HepG2 (cell line): ENCODE measurements around the gene NUBP2. TPM values are rescaled to one million over a fixed set of nuclear protein-coding genes. Genes with fewer than 3 reads are reported as not detected.

ENCODE experiments used
- CTCF ChIP-seq: sonication (generic); formaldehyde crosslinking; IDR thresholded peaks from 2 replicates; pipeline ENCODE4 v1.5.0; 2020; ENCODE audit warnings: mild to moderate bottlenecking, missing genetic modification reagents, moderate library complexity
- FOSL1 ChIP-seq: sonication (generic); formaldehyde crosslinking; IDR thresholded peaks from 2 replicates; pipeline ENCODE4 v1.9.0; 2021; ENCODE audit warnings: missing genetic modification reagents, borderline replicate concordance
- HNRNPUL1 ChIP-seq: fragments of 200-400 bp; formaldehyde crosslinking; IDR thresholded peaks from 2 replicates; pipeline ENCODE4 v1.6.1; 2017; ENCODE audit warnings: low read depth, mild to moderate bottlenecking, low read length, moderate library complexity
- KAT2B ChIP-seq: fragments of 150-350 bp; IDR thresholded peaks from 2 replicates; pipeline ENCODE4 v1.6.1; 2014; ENCODE audit warnings: low read depth, low read length, borderline replicate concordance
- KLF16 ChIP-seq, 2 experiments: sonication (generic) in 1 of 2; formaldehyde crosslinking in 1 of 2; IDR thresholded peaks; 2 replicates each; pipeline versions ENCODE4 v1.6.1 to v1.8.0; 2016 to 2023; ENCODE audit warnings: missing genetic modification reagents in 2 of 2, missing compliant biosample characterization in 1 of 2
- MBNL3 ChIP-seq: fragments of 250-450 bp; sonication (Bioruptor Pico); conservative IDR thresholded peaks from 2 replicates; pipeline ENCODE4 v1.8.0; 2022; ENCODE audit warnings: mild to moderate bottlenecking, inconsistent platforms
- NFE2 ChIP-seq: sonication (generic); formaldehyde crosslinking; IDR thresholded peaks from 2 replicates; pipeline ENCODE4 v1.4.0; 2020; ENCODE audit warnings: missing genetic modification reagents
- PATZ1 ChIP-seq: sonication (generic); formaldehyde crosslinking; IDR thresholded peaks from 2 replicates; pipeline ENCODE4 v1.4.0; 2020; ENCODE audit warnings: missing genetic modification reagents
- PCBP1 ChIP-seq: fragments of 200-400 bp; formaldehyde crosslinking; IDR thresholded peaks from 2 replicates; pipeline ENCODE4 v1.6.1; 2017; ENCODE audit warnings: mild to moderate bottlenecking, low read depth, low read length, borderline replicate concordance
- PLRG1 ChIP-seq: fragments of 450-650 bp; conservative IDR thresholded peaks from 2 replicates; pipeline ENCODE4 v1.6.1; 2016
- SALL2 ChIP-seq: sonication (generic); formaldehyde crosslinking; IDR thresholded peaks from 2 replicates; pipeline ENCODE4 v1.8.1; 2023; ENCODE audit warnings: mild to moderate bottlenecking, missing genetic modification reagents, inconsistent platforms
- SETDB1 ChIP-seq: sonication (generic); formaldehyde crosslinking; IDR thresholded peaks from 2 replicates; pipeline ENCODE4 v1.5.1; 2020; ENCODE audit warnings: missing genetic modification reagents, mild to moderate bottlenecking, borderline replicate concordance
- SNAPC5 ChIP-seq: sonication (generic); formaldehyde crosslinking; IDR thresholded peaks from 2 replicates; pipeline ENCODE4 v1.8.1; 2023; ENCODE audit warnings: mild to moderate bottlenecking, missing genetic modification reagents, borderline replicate concordance
- SRSF4 ChIP-seq: fragments of 200-400 bp; formaldehyde crosslinking; IDR thresholded peaks from one replicate; pipeline ENCODE4 v1.6.1; 2018; ENCODE audit warnings: mild to moderate bottlenecking, low read depth, low read length, moderate library complexity; ENCODE audit not compliant: poor library complexity, severe bottlenecking
- TARDBP ChIP-seq: sonication (generic); formaldehyde crosslinking; IDR thresholded peaks from 2 replicates; pipeline ENCODE4 v1.8.0; 2022; ENCODE audit warnings: mild to moderate bottlenecking, missing genetic modification reagents
- ZBTB37 ChIP-seq: sonication (generic); formaldehyde crosslinking; IDR thresholded peaks from 2 replicates; pipeline ENCODE4 v1.4.0; 2020; ENCODE audit warnings: mild to moderate bottlenecking, missing genetic modification reagents
- ZFP90 ChIP-seq: sonication (generic); formaldehyde crosslinking; IDR thresholded peaks from 2 replicates; pipeline ENCODE4 v1.8.0; 2022; ENCODE audit warnings: missing genetic modification reagents, mild to moderate bottlenecking, inconsistent platforms, borderline replicate concordance
- ZNF282 ChIP-seq: fragments of 450-650 bp; IDR thresholded peaks from 2 replicates; pipeline ENCODE4 v1.6.1; 2018; ENCODE audit not compliant: partially characterized antibody
- ZNF333 ChIP-seq: sonication (generic); formaldehyde crosslinking; IDR thresholded peaks from 2 replicates; pipeline ENCODE4 v1.4.0; 2020; ENCODE audit warnings: mild to moderate bottlenecking, missing genetic modification reagents, borderline replicate concordance
- ZNF446 ChIP-seq: sonication (generic); formaldehyde crosslinking; IDR thresholded peaks from 2 replicates; pipeline ENCODE4 v1.5.0; 2020; ENCODE audit warnings: mild to moderate bottlenecking, missing genetic modification reagents
- ZNF503 ChIP-seq: sonication (generic); formaldehyde crosslinking; IDR thresholded peaks from 2 replicates; pipeline ENCODE4 v1.4.0; 2020; ENCODE audit warnings: missing genetic modification reagents
- ZNF598 ChIP-seq: sonication (generic); formaldehyde crosslinking; IDR thresholded peaks from 2 replicates; pipeline ENCODE4 v1.5.1; 2020; ENCODE audit warnings: mild to moderate bottlenecking, missing genetic modification reagents, borderline replicate concordance
- ZSCAN31 ChIP-seq: sonication (generic); formaldehyde crosslinking; IDR thresholded peaks from 2 replicates; pipeline ENCODE4 v1.5.0; 2020; ENCODE audit warnings: low read depth, mild to moderate bottlenecking, missing genetic modification reagents
- polyA plus RNA-seq, 8 experiments: library from polyadenylated mRNA; depleted of rRNA in 3 of 8; stranded (reverse) in 7 of 8; unstranded in 1 of 8; fragments of >200 nt; fragmentation: Illumina TruSeq in 4 of 8; extraction: Trizol in 4 of 8; gene quantifications; 2 replicates each; pipeline versions ENCODE4 v1.2.1 to v1.2.3, GENCODE V29; 2011 to 2016; ENCODE audit warnings: low read depth in 4 of 8, missing spikeins in 1 of 8, mixed read lengths in 1 of 8; ENCODE audit not compliant: insufficient read depth in 1 of 8
- total RNA-seq, 5 experiments: library from RNA; depleted of rRNA; stranded (reverse); fragments of >200 nt; fragmentation: Illumina TruSeq; extraction: Trizol; gene quantifications; 2 replicates each; pipeline ENCODE4 v1.2.3, GENCODE V29; 2016; ENCODE audit warnings: low read depth in 1 of 5

NUBP2 gene
- total and polyA plus RNA-seq, 2 of the 13 experiments (the other 11 are each of a cell fraction or from before 2014, with no cell fraction given), result 25.7 to 61.5 TPM

- TF ChIP-seq PATZ1 (CRISPR knock-in tag) (peak; percentile 95), CTCF (CRISPR knock-in tag) (0 out of 2 replicates have a peak, but pooled peaks have one; percentile 26), HNRNPUL1 (no peak), ZNF333 (0 out of 2 replicates have a peak, but pooled peaks have one; percentile 82), KAT2B (no peak), FOSL1 (CRISPR knock-in tag) (no peak), ZNF598 (CRISPR knock-in tag) (0 out of 2 replicates have a peak, but pooled peaks have one; percentile 55), MBNL3 (CRISPR knock-in tag) (no peak), ZNF282 (no peak), SALL2 (peak; percentile 59; the same call in 1 of the 2 replicates), ZSCAN31 (CRISPR knock-in tag) (no peak), SNAPC5 (CRISPR knock-in tag) (no peak), PLRG1 (no peak), KLF16 (CRISPR knock-in tag; IDR thresholded peaks at IDR 0.05) (peak in 1 of 2 experiments; percentile 39; a peak in 1 of 4 replicates), PCBP1 (no peak), SRSF4 (no peak), ZFP90 (CRISPR knock-in tag) (peak; percentile 48; the same call in 1 of the 2 replicates), NFE2 (CRISPR knock-in tag) (no peak), ZNF503 (no peak), SETDB1 (CRISPR knock-in tag) (no peak), TARDBP (CRISPR knock-in tag) (no peak), ZNF446 (no peak; the same call in 1 of the 2 replicates), ZBTB37 (peak; percentile 87)
These were observed 11.6 kb downstream of the NUBP2 start (continued) for GRCh38 chr16:1794221-1794871.
